Lung (tissue), 12 donors: ENCODE results near the gene ZNF750. TPM values are rescaled to one million over a fixed set of nuclear protein-coding genes. Genes with fewer than 3 reads are reported as not detected.

Experiments
- ATAC-seq: fragments of 200-7000 bp; cut with Tn5 transposase; one replicate; pipeline ENCODE4 v1.9.1; 2020; ENCODE audit warnings: moderate number of reproducible peaks; ENCODE audit not compliant: insufficient read depth, low FRiP score
- DNase-seq, 3 donors: peaks; one replicate each; pipeline ENCODE4 v3.0.0-alpha.2; 2013 to 2017
- H3K27ac ChIP-seq, 2 donors: one replicate each; pipeline ENCODE4 v1.5.1; 2013; ENCODE audit warnings: mild to moderate bottlenecking in 2 of 2, moderate library complexity in 2 of 2, control low read depth in 1 of 2, inconsistent platforms in 1 of 2, low read depth in 1 of 2, low read length in 1 of 2
- H3K27me3 ChIP-seq, 3 donors: one replicate each; pipeline ENCODE4 v1.5.1; 2013; ENCODE audit warnings: low read length in 2 of 3; ENCODE audit not compliant: control insufficient read depth in 3 of 3, insufficient read depth in 3 of 3
- H3K36me3 ChIP-seq, 4 donors: one replicate each; pipeline ENCODE4 v1.5.1; 2013; ENCODE audit warnings: low read length in 4 of 4, mild to moderate bottlenecking in 1 of 4, moderate library complexity in 1 of 4; ENCODE audit not compliant: control insufficient read depth in 4 of 4, insufficient read depth in 4 of 4
- H3K4me1 ChIP-seq, 5 donors: one replicate each; pipeline ENCODE4 v1.5.1; 2013; ENCODE audit warnings: low read length in 5 of 5, mild to moderate bottlenecking in 2 of 5, moderate library complexity in 1 of 5; ENCODE audit not compliant: control insufficient read depth in 5 of 5, insufficient read depth in 5 of 5
- H3K4me3 ChIP-seq: one replicate; pipeline ENCODE4 v1.5.1; 2013; ENCODE audit warnings: mild to moderate bottlenecking, control low read depth, moderate library complexity
- H3K9ac ChIP-seq, 2 donors: one replicate each; pipeline ENCODE4 v1.5.1; 2013; ENCODE audit warnings: low read length in 2 of 2, control low read depth in 1 of 2; ENCODE audit not compliant: insufficient read depth in 1 of 2
- H3K9me3 ChIP-seq, 4 donors: one replicate each; pipeline ENCODE4 v1.5.1; 2013; ENCODE audit warnings: low read length in 3 of 4, mild to moderate bottlenecking in 1 of 4, moderate library complexity in 1 of 4; ENCODE audit not compliant: control insufficient read depth in 4 of 4, insufficient read depth in 3 of 4
- WGBS, 2 donors: extraction: QIAGEN DNeasy Blood & Tissue Kit; methylation state at CpG; one replicate each; pipeline ENCODE4 v1.1.7; 2013; 5-methylcytosine and 5-hydroxymethylcytosine counted together
- polyA plus RNA-seq, 2 donors: library from polyadenylated mRNA; stranded (reverse); fragments of 200-250 nt; gene quantifications; one replicate each; pipeline ENCODE4 v1.2.1, GENCODE V29; 2013
- total RNA-seq, 2 donors: library from RNA; depleted of rRNA in 1 of 2; stranded (reverse); fragments of >200 nt in 1 of 2; gene quantifications; one replicate each; pipeline ENCODE4 v1.2.1, GENCODE V29; 2014 to 2021
- TF ChIP-seq, protein P1 (sequence below): IDR thresholded peaks from 2 replicates; pipeline ENCODE4 v1.5.1; 2012; ENCODE audit warnings: mild to moderate bottlenecking; ENCODE audit errors: control extremely low read depth, extremely low read depth
- donor health status: control.
- donor health status: control.
- donor health status: Bipolar disorder and iron deficiency.
- donor health status: healthy.
- donor health status: DM: yes; HTN: yes; CAD: no.

Gene ZNF750
- total and polyA plus RNA-seq, 4 donors: 1.3 to 4.4 (median 1.9) TPM

DNA sequence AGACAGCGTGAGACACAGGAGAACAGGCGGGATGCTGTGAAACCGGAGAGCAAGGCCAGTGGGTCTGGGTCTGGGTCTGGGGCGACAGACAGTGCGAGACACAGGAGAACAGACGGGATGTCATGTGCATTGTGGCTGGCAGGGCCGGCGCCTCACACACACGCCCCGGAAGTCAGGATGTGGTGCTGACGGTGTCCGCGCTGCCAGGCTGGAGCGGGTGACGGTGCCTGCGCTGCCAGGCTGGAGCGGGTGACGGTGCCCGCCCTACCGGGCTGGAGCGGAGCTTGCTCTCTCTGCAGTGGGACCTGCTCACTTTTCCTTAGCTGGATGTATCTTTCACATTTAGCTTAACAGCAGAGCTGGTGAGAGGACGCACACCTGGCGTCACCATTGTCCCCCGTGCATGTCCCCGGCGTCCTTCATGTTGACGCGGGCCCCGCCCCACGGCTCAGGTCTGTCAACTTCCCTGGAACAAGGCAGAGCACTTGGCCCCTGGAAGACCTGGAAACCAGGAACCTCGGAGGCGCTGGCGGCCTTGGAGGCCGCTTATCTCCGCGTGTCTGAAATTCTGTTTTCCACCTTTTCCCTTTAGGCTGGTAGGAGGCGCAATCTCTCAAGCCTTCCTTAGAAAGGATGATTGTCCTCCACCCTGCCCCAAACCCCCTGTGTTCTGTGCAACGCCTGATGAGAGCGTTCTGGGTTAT is 43.0 kb upstream of the ZNF750 start:
- Histone ChIP-seq H3K4me1 (peaks cover 4 to 59% (median 34%) of the 10 kb centered on the region in 5 donors), H3K36me3 (peaks cover 0 to 8% (median 1%) of the 10 kb centered on the region in 4 donors), H3K9ac (peak overlapping the region in 1 of 2 donors; percentile 25), H3K4me3 (no peak overlapping the region), H3K9me3 (no peaks in the 10 kb centered on the region), H3K27ac (peak overlapping the region in 1 of 2 donors; percentile 52), H3K27me3 (no peaks in the 10 kb centered on the region)
- 64 to 75% methylated on average over 39 of the region's 39 CpGs for WGBS, 2 donors
- DNase-seq: peak in 2 of 3 donors; percentile 57 to 67
- TF ChIP-seq, protein P1, sequence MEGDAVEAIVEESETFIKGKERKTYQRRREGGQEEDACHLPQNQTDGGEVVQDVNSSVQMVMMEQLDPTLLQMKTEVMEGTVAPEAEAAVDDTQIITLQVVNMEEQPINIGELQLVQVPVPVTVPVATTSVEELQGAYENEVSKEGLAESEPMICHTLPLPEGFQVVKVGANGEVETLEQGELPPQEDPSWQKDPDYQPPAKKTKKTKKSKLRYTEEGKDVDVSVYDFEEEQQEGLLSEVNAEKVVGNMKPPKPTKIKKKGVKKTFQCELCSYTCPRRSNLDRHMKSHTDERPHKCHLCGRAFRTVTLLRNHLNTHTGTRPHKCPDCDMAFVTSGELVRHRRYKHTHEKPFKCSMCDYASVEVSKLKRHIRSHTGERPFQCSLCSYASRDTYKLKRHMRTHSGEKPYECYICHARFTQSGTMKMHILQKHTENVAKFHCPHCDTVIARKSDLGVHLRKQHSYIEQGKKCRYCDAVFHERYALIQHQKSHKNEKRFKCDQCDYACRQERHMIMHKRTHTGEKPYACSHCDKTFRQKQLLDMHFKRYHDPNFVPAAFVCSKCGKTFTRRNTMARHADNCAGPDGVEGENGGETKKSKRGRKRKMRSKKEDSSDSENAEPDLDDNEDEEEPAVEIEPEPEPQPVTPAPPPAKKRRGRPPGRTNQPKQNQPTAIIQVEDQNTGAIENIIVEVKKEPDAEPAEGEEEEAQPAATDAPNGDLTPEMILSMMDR: no peak
- ATAC-seq: no peak

DNA sequence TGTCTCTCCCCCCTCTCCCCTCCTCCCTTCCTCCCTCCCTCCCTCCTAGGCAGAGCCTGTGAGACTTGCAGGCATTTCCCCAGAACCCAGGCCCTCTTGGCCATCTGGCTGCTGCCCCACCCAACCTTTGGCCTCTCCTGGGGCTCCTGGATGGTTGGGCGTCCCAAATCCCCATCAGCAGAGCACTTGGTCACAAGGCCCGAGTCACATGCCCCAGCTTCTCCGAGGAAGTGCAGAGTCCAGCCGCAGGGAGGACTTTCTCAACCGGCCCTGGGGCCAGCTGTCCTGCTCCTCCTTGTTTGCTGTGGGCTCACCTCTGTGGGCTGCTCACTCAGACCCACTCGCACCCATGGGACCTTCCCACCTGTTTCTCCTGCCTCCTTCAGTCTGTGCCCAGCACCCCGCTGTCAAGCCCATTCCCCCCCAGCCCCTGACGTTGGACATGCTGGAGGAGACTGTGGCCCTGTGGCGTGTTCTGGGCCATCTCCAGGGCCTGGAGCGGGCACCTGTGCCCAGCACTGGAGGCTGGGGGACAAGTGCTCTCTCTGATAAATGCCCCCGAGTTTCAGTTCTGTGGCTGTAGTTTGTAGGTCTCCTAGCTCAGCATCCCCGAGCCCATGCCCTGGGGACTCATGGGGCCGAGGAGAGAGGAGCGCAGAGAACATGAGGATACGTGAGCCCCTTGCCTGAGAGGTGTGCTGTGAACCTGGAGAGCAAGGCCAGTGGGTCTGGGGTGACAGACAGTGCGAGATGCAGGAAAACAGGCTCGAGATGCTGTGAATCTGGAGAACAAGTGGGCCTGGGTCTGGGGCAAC is 42.3 kb upstream of the ZNF750 start:
- Histone ChIP-seq H3K36me3 (peaks cover 0 to 5% (median 0%) of the 10 kb centered on the region in 4 donors), H3K27ac (peak overlapping the region in 1 of 2 donors; percentile 52), H3K4me1 (peaks cover 4 to 61% (median 31%) of the 10 kb centered on the region in 5 donors), H3K9ac (peak overlapping the region in 1 of 2 donors; percentile 25), H3K9me3 (no peaks in the 10 kb centered on the region), H3K4me3 (no peak overlapping the region), H3K27me3 (no peaks in the 10 kb centered on the region)
- TF ChIP-seq, protein P1: no peak
- DNase-seq (no peak), ATAC-seq (peak; percentile 51)
- WGBS, 2 donors: 71 to 87% methylated on average over 16 to 17 of the region's 17 CpGs

DNA sequence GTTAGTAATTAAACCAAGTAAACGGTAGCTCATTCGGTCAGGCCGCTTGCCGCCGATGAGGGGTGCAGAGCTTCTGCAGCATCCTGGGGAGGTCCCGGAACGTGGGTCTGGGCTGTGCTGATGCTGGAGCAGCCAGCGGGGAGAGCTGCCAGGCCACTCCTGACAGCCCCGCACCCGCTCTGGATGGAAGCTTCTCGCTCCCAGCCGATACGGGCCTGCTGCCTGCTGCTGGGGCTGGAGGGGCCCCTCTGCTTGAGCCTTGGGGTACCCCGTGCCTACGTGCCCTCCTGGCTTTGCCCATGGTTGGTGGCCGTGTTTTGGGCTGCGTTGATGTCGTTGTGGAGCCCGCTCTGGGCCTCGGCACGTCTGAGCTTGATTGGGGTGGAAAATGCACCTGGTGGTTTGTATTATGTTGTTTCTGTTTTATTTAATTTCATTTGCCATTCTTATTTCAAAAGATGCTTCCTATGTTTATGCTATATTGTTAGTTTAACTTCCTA is 41.6 kb upstream of the ZNF750 start:
- Histone ChIP-seq H3K27me3 (no peaks in the 10 kb centered on the region), H3K27ac (peak overlapping the region in 1 of 2 donors; percentile 8), H3K36me3 (peaks cover 0 to 3% (median 0%) of the 10 kb centered on the region in 4 donors), H3K4me3 (no peak overlapping the region), H3K4me1 (peaks cover 4 to 68% (median 33%) of the 10 kb centered on the region in 5 donors), H3K9ac (no peak overlapping the region), H3K9me3 (no peaks in the 10 kb centered on the region)
- DNase-seq (no peak), ATAC-seq (no peak)
- 82 to 87% methylated on average over 21 of the region's 21 CpGs for WGBS, 2 donors
- TF ChIP-seq, protein P1: no peak
